Endothelial cell (in vitro differentiated cells): ENCODE results near the gene FBXO44. TPM values are rescaled to one million over a fixed set of nuclear protein-coding genes. Genes with fewer than 3 reads are reported as not detected.
A peak's percentile ranks its signal among the peaks of the same experiment; 100 is the strongest.

Experiments used
- DNase-seq: peaks from one replicate; pipeline ENCODE4 v3.0.0; 2021; ENCODE audit warnings: low spot score
- H3K27ac Mint-ChIP-seq: one replicate; pipeline ENCODE4 v1.8.0; 2021; ENCODE audit warnings: mixed read lengths, inconsistent platforms; ENCODE audit not compliant: unreplicated experiment
- H3K27me3 Mint-ChIP-seq: one replicate; pipeline ENCODE4 v1.8.0; 2021; ENCODE audit warnings: mild to moderate bottlenecking, moderate library complexity, mixed read lengths, inconsistent platforms; ENCODE audit not compliant: unreplicated experiment
- H3K36me3 Mint-ChIP-seq: one replicate; pipeline ENCODE4 v1.8.0; 2021; ENCODE audit warnings: mild to moderate bottlenecking, low read depth, mixed read lengths, inconsistent platforms; ENCODE audit not compliant: unreplicated experiment
- H3K4me1 Mint-ChIP-seq: one replicate; pipeline ENCODE4 v1.8.0; 2021; ENCODE audit warnings: mild to moderate bottlenecking, mixed read lengths, inconsistent platforms; ENCODE audit not compliant: unreplicated experiment
- H3K4me3 Mint-ChIP-seq: one replicate; pipeline ENCODE4 v1.8.0; 2021; ENCODE audit warnings: mild to moderate bottlenecking, mixed read lengths, inconsistent platforms; ENCODE audit not compliant: unreplicated experiment
- H3K9me3 Mint-ChIP-seq: one replicate; pipeline ENCODE4 v1.8.0; 2021; ENCODE audit warnings: mixed read lengths, inconsistent platforms; ENCODE audit not compliant: unreplicated experiment
- CTCF ChIP-seq: fragments of 200-600 bp; sonication (generic); IDR thresholded peaks from one replicate; pipeline ENCODE4 v1.5.0; 2021; ENCODE audit warnings: antibody characterized with exemption; ENCODE audit not compliant: unreplicated experiment
- total RNA-seq: library from RNA; stranded (reverse); fragmentation: NEBNext Ultra II Directional; extraction: Animal tissue kit (Norgen Biotek cat#: 25700); gene quantifications from one replicate; pipeline ENCODE4 v1.2.1, GENCODE V29; 2021; ENCODE audit not compliant: unreplicated experiment

FBXO44 gene
- total RNA-seq, 1 donor from 2014 or later, result 10.2 TPM

GRCh38 chr1:11654939-11655808 is 497 bp downstream of the FBXO44 start:
- DNase-seq, result no peak

GRCh38 chr1:11657654-11658053 is 3.0 kb downstream of the FBXO44 start:
- H3K36me3 Mint-ChIP-seq, result no peaks in the 10 kb centered on the region
- no peak overlapping the region for H3K27ac Mint-ChIP-seq
- TF ChIP-seq CTCF, result no peak
- DNase-seq, result no peak
- peaks cover 10% of the 10 kb centered on the region for H3K27me3 Mint-ChIP-seq
- H3K4me3 Mint-ChIP-seq, result no peak overlapping the region
- no peaks in the 10 kb centered on the region for H3K4me1 Mint-ChIP-seq
- H3K9me3 Mint-ChIP-seq, result no peaks in the 10 kb centered on the region

More at GRCh38 chr1:11654939-11655808, 497 bp downstream of the FBXO44 start:
- Mint-ChIP-seq H3K4me3 (peak overlapping the region; percentile 47), H3K9me3 (no peaks in the 10 kb centered on the region), H3K27ac (no peak overlapping the region), H3K4me1 (peaks cover 2% of the 10 kb centered on the region), H3K27me3 (peaks cover 14% of the 10 kb centered on the region), H3K36me3 (peaks cover 4% of the 10 kb centered on the region)
- no peak for TF ChIP-seq CTCF

GRCh38 chr1:11658542-11658941 is 3.9 kb downstream of the FBXO44 start:
- Mint-ChIP-seq H3K9me3 (no peaks in the 10 kb centered on the region), H3K27me3 (peaks cover 10% of the 10 kb centered on the region), H3K4me3 (no peak overlapping the region), H3K36me3 (no peaks in the 10 kb centered on the region), H3K27ac (no peak overlapping the region), H3K4me1 (no peaks in the 10 kb centered on the region)
- TF ChIP-seq CTCF, result no peak
- DNase-seq, result no peak

GRCh38 chr1:11659748-11660147 is 5.1 kb downstream of the FBXO44 start:
- H3K4me1 Mint-ChIP-seq, result no peaks in the 10 kb centered on the region
- no peaks in the 10 kb centered on the region for H3K36me3 Mint-ChIP-seq
- DNase-seq, result no peak
- no peak for TF ChIP-seq CTCF
- no peaks in the 10 kb centered on the region for H3K9me3 Mint-ChIP-seq
- peaks cover 10% of the 10 kb centered on the region for H3K27me3 Mint-ChIP-seq
- H3K4me3 Mint-ChIP-seq, result no peak overlapping the region
- no peak overlapping the region for H3K27ac Mint-ChIP-seq

GRCh38 chr1:11661103-11661502 is 6.4 kb downstream of the FBXO44 start:
- DNase-seq, result no peak
- H3K27ac Mint-ChIP-seq, result no peak overlapping the region
- no peak for TF ChIP-seq CTCF
- no peaks in the 10 kb centered on the region for H3K4me1 Mint-ChIP-seq
- no peak overlapping the region for H3K4me3 Mint-ChIP-seq
- no peaks in the 10 kb centered on the region for H3K9me3 Mint-ChIP-seq
- H3K27me3 Mint-ChIP-seq, result peaks cover 7% of the 10 kb centered on the region
- H3K36me3 Mint-ChIP-seq, result no peaks in the 10 kb centered on the region
